NCI-H2107 (cell line): ENCODE results near the gene USP17L11.
"Not testable (repeated sequence)": the region's sequence is repeated elsewhere in the genome, so short reads cannot be mapped to it uniquely, and the experiment has no call there.

Source experiments
- DNase-seq: peaks from one replicate; lab custom pipeline; 2025; lab: John Stamatoyannopoulos, UW

Gene USP17L11

DNA sequence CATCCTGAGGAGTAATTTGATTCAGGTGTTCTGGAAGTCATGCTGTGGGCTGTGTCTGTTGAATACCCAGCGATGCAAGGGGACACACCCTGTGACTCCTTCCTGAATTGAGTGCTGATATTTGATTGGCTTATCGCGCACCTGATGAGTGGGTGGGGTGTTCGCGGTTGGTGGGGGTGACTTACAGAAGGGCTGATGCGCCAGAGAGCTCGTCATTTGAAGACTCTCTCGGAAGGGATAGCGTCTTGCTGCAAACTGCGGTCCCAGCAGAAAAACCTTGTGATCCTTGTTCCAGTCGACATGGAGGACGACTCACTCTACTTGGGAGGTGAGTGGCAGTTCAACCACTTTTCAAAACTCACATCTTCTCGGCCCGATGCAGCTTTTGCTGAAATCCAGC, at the start of gene USP17L11:
Gene USP17L11 (plus strand): TSS at position 301 of the 400 bp plus-strand sequence. CDS start 0 bp downstream, at position 301.
- DNase-seq = not testable (repeated sequence)

- not testable (repeated sequence) for DNase-seq
Measured at GRCh38 chr4:9165990-9166389, 49.2 kb upstream of the USP17L11 start.

- not testable (repeated sequence) for DNase-seq
Measured at GRCh38 chr4:9169791-9170459, 45.3 kb upstream of the USP17L11 start, which contains the start of gene FAM90A26. FAM90A26 (plus strand) TSS chr4:9170409; CDS start chr4:9173173, 2,764 bp downstream.

- not testable (repeated sequence) for DNase-seq
Measured at GRCh38 chr4:9210357-9210756, 4.8 kb upstream of the USP17L11 start, which contains the start of gene USP17L10. USP17L10 (plus strand) TSS chr4:9210657; CDS start chr4:9210657, 0 bp downstream.

- DNase-seq = not testable (repeated sequence)
Measured at GRCh38 chr4:9214701-9215100, 504 bp upstream of the USP17L11 start.

DNA sequence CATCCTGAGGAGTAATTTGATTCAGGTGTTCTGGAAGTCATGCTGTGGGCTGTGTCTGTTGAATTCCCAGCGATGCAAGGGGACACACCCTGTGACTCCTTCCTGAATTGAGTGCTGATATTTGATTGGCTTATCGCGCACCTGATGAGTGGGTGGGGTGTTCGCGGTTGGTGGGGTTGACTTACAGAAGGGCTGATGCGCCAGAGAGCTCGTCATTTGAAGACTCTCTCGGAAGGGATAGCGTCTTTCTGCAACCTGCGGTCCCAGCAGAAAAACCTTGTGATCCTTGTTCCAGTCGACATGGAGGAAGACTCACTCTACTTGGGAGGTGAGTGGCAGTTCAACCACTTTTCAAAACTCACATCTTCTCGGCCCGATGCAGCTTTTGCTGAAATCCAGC, 4.6 kb downstream of the USP17L11 start, which contains the start of gene USP17L12:
Gene USP17L12 (plus strand): TSS at position 301 of the 400 bp plus-strand sequence. CDS start 0 bp downstream, at position 301.
- DNase-seq = not testable (repeated sequence)

- DNase-seq = not testable (repeated sequence)
Measured at GRCh38 chr4:9224596-9224995, 9.4 kb downstream of the USP17L11 start, which contains the start of gene USP17L13. USP17L13 (plus strand) TSS chr4:9224896; CDS start chr4:9224896, 0 bp downstream.

DNA sequence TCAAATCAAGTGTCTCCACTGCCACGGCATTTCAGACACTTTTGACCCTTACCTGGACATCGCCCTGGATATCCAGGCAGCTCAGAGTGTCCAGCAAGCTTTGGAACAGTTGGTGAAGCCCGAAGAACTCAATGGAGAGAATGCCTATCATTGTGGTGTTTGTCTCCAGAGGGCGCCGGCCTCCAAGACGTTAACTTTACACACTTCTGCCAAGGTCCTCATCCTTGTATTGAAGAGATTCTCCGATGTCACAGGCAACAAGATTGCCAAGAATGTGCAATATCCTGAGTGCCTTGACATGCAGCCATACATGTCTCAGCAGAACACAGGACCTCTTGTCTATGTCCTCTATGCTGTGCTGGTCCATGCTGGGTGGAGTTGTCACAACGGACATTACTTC, 15.0 kb downstream of the USP17L11 start:
- DNase-seq = not testable (repeated sequence)

DNA sequence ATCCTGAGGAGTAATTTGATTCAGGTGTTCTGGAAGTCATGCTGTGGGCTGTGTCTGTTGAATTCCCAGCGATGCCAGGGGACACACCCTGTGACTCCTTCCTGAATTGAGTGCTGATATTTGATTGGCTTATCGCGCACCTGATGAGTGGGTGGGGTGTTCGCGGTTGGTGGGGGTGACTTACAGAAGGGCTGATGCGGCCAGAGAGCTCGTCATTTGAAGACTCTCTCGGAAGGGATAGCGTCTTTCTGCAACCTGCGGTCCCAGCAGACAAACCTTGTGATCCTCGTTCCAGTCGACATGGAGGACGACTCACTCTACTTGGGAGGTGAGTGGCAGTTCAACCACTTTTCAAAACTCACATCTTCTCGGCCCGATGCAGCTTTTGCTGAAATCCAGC, 18.9 kb downstream of the USP17L11 start, which contains the start of gene USP17L15:
Gene USP17L15 (plus strand): TSS at position 301 of the 400 bp plus-strand sequence. CDS start 0 bp downstream, at position 301.
- not testable (repeated sequence) for DNase-seq

GRCh38 chr4:9238461-9238860, 23.3 kb downstream of the USP17L11 start:
- not testable (repeated sequence) for DNase-seq

DNA sequence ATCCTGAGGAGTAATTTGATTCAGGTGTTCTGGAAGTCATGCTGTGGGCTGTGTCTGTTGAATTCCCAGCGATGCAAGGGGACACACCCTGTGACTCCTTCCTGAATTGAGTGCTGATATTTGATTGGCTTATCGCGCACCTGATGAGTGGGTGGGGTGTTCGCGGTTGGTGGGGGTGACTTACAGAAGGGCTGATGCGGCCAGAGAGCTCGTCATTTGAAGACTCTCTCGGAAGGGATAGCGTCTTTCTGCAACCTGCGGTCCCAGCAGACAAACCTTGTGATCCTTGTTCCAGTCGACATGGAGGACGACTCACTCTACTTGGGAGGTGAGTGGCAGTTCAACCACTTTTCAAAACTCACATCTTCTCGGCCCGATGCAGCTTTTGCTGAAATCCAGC, 28.4 kb downstream of the USP17L11 start, which contains the start of gene USP17L17:
Gene USP17L17 (plus strand): TSS at position 301 of the 400 bp plus-strand sequence. CDS start 0 bp downstream, at position 301.
- not testable (repeated sequence) for DNase-seq

DNA sequence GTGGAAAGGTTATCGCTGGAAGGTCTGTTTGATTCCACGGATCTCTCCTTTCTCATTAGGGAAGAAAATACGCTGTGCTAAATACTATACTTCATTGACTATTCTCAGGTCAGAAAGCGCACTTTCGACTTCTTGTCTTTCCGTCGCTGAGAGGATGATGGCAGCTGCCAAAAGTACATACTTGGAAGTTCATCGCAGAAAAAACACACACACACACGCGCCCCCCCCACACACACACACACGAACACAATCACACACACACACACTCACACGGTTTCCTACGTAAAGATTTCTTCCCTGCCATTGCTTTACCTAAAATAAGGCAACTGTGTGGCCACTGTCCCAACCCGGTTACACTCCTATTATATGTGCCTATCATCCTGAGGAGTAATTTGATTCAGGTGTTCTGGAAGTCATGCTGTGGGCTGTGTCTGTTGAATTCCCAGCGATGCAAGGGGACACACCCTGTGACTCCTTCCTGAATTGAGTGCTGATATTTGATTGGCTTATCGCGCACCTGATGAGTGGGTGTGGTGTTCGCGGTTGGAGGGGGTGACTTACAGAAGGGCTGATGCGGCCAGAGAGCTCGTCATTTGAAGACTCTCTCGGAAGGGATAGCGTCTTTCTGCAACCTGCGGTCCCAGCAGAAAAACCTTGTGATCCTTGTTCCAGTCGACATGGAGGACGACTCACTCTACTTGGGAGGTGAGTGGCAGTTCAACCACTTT, 32.9 kb downstream of the USP17L11 start, which contains the start of gene USP17L18:
Gene USP17L18 (plus strand): TSS at position 678 of the 728 bp plus-strand sequence. CDS start 0 bp downstream, at position 678.
- not testable (repeated sequence) for DNase-seq

DNA sequence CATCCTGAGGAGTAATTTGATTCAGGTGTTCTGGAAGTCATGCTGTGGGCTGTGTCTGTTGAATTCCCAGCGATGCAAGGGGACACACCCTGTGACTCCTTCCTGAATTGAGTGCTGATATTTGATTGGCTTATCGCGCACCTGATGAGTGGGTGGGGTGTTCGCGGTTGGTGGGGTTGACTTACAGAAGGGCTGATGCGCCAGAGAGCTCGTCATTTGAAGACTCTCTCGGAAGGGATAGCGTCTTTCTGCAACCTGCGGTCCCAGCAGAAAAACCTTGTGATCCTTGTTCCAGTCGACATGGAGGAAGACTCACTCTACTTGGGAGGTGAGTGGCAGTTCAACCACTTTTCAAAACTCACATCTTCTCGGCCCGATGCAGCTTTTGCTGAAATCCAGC, 37.9 kb downstream of the USP17L11 start, which contains the start of gene USP17L19:
Gene USP17L19 (plus strand): TSS at position 301 of the 400 bp plus-strand sequence. CDS start 0 bp downstream, at position 301.
- not testable (repeated sequence) for DNase-seq

GRCh38 chr4:9257824-9258223, 42.6 kb downstream of the USP17L11 start, which contains the start of gene USP17L20:
USP17L20 (plus strand) TSS chr4:9258124; CDS start chr4:9258124, 0 bp downstream.
- not testable (repeated sequence) for DNase-seq

- DNase-seq = not testable (repeated sequence)
Measured at GRCh38 chr4:9262572-9262971, 47.4 kb downstream of the USP17L11 start, which contains the start of gene USP17L21. USP17L21 (plus strand) TSS chr4:9262872; CDS start chr4:9262872, 0 bp downstream.
